Astrocyte of the cerebellum (primary cell): ENCODE measurements around the gene HRNR.

Experiments used
- DNase-seq: peaks from one replicate; pipeline ENCODE4 v3.0.0-alpha.2; 2011; ENCODE audit warnings: low read depth
- H3K4me3 ChIP-seq: 2 replicates; pipeline ENCODE4 v1.5.1; 2011; ENCODE audit warnings: mild to moderate bottlenecking, low read depth, low read length, moderate library complexity
- in situ Hi-C: cut with HindIII; loops from 2 replicates; pipeline ENCODE4 v1.10.0; 2017; ENCODE audit warnings: low sequenced_read_pairs
- TF ChIP-seq, protein P1 (sequence below): IDR thresholded peaks from 2 replicates; pipeline ENCODE4 v1.5.1; 2012; ENCODE audit warnings: low read length, low read depth, moderate library complexity, mild to moderate bottlenecking; ENCODE audit errors: missing control alignments

The HRNR gene

DNA sequence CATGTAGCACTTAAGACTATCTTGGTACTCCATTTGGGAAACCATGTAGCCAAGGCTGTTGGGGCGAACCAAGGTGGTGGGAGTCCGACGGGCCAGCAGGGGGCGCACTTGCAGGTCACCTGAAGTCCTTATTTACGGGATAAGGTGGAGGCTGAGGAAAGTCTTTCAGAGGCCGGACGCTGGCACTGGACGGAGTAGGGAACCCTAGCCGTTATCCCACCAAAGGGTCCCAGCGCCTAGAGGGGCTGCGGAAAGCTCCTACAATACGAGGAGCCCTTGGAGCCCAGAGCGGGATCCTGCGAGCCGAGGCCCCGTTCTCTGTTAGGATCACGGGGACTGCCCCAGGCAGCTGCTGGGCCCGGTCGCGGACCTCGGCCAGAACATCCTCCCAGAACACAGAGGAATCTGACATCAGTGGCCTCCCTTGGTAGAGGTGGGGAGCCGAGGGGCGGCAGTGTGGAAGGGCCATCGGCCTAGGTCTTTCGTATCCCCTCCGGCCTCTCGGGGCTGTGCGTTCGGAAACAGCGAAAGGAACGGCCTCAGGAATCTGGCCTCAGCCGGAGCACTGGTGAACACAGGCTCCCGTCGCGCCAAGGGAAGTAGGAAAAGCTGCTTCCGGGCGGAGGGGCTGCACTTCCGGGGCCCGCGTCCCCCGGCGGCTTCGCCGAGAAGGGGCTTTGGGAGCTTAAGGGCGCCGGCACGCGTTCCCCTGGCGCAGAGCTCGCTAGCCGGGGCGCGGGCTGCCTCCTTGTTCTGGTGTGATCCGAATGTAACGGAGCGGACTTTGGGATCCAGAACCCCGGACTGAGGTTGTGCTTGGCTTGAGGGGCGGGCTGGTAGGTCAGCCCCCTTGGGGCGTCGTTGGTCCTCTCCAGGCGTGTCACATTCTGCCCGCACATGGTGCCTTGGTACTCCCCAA is 35.1 kb downstream of the HRNR start:
- in situ Hi-C loops = no loop called here
- TF ChIP-seq, protein P1, sequence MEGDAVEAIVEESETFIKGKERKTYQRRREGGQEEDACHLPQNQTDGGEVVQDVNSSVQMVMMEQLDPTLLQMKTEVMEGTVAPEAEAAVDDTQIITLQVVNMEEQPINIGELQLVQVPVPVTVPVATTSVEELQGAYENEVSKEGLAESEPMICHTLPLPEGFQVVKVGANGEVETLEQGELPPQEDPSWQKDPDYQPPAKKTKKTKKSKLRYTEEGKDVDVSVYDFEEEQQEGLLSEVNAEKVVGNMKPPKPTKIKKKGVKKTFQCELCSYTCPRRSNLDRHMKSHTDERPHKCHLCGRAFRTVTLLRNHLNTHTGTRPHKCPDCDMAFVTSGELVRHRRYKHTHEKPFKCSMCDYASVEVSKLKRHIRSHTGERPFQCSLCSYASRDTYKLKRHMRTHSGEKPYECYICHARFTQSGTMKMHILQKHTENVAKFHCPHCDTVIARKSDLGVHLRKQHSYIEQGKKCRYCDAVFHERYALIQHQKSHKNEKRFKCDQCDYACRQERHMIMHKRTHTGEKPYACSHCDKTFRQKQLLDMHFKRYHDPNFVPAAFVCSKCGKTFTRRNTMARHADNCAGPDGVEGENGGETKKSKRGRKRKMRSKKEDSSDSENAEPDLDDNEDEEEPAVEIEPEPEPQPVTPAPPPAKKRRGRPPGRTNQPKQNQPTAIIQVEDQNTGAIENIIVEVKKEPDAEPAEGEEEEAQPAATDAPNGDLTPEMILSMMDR = peak; percentile 68
- DNase-seq = no peak
- H3K4me3 ChIP-seq = peak overlapping the region; percentile 43

DNA sequence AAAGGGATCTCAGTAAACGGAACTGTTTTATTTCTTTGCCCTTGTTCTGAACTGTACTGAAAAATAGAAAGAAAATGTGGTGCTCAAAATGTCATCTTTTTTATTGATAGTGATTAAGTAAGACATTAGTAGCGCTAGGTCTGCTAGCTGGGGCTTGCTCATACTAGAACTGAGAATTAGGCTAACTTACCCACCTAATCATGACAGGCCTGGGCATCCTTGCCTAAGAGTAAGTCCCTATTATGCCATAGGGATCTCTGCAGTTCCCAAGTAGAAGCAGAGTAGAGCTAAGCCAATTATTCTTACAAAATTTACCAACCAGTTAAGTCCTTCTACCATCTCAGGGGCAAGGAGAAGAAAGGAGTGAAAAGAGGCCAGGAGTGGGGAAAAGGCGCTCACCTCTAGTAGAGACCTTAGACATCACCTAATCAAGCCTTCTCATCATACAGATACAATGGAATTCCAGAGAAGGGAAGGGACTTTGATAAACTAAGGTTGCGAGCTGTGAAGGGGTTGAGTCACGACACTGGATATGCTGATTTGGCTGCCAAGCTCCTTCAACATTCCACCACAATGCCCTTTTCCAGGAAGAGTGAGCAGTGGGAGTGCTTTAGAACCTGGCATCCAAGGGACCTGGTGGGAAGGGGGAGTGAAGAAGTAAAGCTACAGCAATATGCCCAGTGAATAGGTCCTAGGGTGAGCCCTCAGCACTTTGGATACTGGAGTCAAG is 37.3 kb downstream of the HRNR start:
- no peak overlapping the region for H3K4me3 ChIP-seq
- TF ChIP-seq, protein P1 = no peak
- DNase-seq = no peak
- in situ Hi-C loops = no loop called here

DNA sequence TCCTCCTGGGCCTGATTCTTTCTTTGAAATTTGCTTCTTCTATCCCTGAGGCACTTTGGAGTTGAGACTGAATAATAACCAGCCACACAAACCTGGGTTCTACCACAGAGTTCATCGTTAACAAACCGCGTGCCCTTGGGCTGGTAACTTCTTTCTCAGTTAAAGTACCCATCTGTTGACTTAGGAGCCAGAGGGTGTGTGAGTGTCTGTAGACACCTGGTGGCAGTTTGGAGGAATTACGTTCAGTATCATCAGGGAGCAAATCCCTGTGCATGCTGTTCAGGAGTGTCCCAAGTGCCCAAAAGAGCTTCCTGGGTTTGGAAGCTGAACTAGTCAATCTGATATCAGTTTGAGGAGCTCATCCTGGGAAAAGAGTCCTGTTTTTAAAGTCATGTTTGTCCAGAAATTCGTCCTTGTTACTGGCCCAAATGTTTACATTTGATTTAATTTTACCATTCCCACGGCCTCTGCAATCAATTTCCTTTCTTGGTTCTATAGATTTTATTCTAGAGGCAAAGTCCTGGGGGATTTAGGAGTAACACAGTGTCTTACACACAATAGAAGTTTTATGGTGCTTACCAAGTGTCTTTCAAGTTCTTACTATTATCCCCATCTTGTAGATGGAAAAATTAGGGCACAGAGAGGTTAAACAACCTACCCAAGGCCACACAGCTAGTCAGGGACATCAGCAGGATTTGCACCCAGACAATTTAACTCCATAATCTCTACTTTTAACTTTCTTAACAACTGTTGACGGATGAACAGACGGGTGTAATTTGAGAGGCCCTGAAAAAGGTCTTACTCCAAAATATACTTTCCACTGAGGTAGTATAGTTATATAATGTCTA is 38.2 kb downstream of the HRNR start:
- TF ChIP-seq, protein P1 = peak; percentile 79
- no peak overlapping the region for H3K4me3 ChIP-seq
- DNase-seq = peak; percentile 56
- in situ Hi-C loops = no loop called here

DNA sequence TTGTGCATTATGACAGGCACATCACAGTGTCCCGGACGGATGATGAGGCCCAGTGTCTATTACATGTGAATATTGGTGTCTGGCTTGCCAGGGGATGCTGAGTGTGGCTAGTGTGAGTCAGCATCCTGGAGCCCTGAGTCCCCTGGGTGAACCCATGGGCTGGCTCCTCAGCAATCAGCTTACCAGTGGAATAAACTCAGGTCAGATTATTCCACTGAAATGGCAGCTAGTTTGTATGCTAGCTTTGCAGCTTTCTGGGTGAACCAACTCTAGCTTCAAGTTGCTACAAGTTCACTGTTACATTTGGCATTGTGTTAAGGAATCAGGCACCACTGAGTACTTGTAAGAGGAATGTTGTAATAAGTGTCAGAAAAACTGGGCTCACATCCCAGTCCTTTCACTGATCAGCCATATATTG is 41.0 kb downstream of the HRNR start:
- TF ChIP-seq, protein P1 = no peak
- no peak overlapping the region for H3K4me3 ChIP-seq
- in situ Hi-C loops = no loop called here
- peak; percentile 61 for DNase-seq

DNA sequence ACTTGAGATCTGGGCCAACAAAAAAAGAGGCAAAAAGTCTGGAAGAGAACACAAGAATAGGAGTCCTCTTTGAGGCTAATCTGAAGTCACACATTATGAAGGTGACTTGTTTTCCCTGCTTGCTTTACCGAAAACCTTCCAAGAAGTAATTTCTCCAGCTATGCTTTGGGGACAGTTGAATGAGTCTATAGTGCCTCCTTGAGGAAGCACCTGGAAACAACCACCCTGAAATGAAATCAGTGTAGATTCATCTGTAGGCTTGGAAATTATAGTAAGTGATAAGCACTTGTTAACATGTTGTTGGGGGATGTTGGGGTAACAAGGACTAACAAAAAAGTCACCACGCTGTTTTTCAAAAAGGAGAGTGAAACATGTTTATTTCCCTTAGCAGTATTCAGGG is 41.6 kb downstream of the HRNR start:
- in situ Hi-C loops = no loop called here
- DNase-seq = no peak
- no peak overlapping the region for H3K4me3 ChIP-seq
- TF ChIP-seq, protein P1 = peak; percentile 29

DNA sequence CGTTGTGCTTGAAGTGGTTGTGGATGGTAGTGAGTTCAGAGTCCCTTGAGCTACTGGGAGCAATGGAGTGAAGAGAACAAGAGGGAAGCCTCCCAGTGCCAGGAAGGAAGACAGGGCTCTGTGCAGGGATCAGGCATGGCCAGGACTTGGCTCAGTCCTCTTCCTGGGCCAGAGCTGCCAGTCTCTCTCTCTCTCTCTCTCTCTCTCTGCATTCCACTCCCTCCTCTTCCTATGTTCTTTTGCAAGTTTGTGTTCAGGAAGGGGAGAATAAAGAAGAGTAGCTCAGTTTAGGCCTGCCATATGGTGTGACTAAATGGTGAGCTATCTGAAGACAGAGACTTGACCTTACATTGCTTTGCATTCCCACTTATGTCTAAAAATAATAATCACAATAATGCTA is 44.4 kb downstream of the HRNR start:
- in situ Hi-C loops = no loop called here
- no peak for DNase-seq
- no peak overlapping the region for H3K4me3 ChIP-seq
- TF ChIP-seq, protein P1 = no peak
